Measurements from ENCODE around the gene PAM. TPM values are rescaled to one million over a fixed set of nuclear protein-coding genes. Genes with fewer than 3 reads are reported as not detected.

The PAM gene
- total and polyA plus RNA-seq, 2 of the 8 experiments (the other 6 are each of a cell fraction or from before 2014, with no cell fraction given), result 30.4 to 67.8 TPM

DNA sequence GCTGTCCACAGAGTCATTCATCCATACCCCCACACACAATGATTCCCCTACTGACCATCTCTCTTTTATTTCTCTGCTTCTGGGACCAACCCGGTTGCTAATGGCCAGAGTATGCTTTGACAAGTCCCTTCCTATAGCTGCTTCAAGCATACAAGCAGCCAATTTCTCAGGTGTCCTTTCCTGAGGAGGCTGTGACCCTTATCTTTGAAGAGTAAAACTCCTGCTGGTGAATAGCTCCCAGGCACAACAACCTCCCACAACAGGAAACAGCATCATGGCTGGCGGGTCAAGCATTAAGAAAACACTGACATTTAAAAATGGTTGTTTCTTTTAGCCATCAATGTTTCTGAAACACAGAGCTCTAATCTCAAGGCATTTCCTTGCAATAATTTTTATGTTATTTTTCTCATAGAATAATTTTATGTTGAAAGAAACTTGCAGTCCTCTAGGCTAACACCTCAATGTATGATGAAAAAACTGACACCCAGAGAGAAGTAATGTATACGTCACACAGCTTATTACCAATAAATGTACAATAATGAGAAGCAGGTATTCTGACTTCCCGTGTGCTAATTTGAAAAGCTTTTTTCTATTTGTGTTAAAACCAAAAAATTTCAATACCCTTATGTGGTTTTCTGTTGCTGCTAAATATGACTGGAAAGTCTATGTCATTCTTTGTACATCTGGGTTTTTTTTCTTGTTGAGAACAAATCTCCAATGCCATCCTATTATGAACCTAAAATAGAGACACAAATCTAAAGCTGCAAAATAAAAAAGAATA, 7.5 kb upstream of the PAM start:
- H2BK20ac ChIP-seq (ENCODE audit: low read length), result no peak overlapping the region
- no peak for DNase-seq (ENCODE audit: low read depth in 1 of 2, low spot score in 2 of 2)
- no peaks in the 10 kb centered on the region for H3K79me2 ChIP-seq (ENCODE audit: control insufficient read depth in 1 of 2, insufficient read depth in 2 of 2, low read length in 2 of 2)
- peaks cover 0 to 1% (median 0%) of the 10 kb centered on the region in 4 experiments; a peak in 1 of 7 replicates for H3K27me3 ChIP-seq (replicated peaks in 1 of 4; ENCODE audit: control insufficient read depth in 3 of 4, extremely low read depth in 1 of 4, insufficient read depth in 3 of 4, low read length in 3 of 4)
- no peak overlapping the region for H3K27ac ChIP-seq (ENCODE audit: low read depth, low read length)
- no peak overlapping the region for H2BK15ac ChIP-seq (ENCODE audit: low read length)
- H3K4me2 ChIP-seq (ENCODE audit: insufficient read depth in 1 of 2, low read depth in 2 of 2, low read length in 2 of 2), result no peak overlapping the region
- POLR2A ChIA-PET (ENCODE audit: partially characterized antibody), result interaction anchor here (0.7 kb wide), 1 partner anchor 13 kb away, joined by 3 read pairs; no protein-coding TSS in a partner anchor
- no peak overlapping the region for H3K56ac ChIP-seq (replicated peaks; ENCODE audit: insufficient read length, low read depth, low read length)
- H3K9me3 ChIP-seq (ENCODE audit: insufficient read depth in 2 of 2, low read depth in 1 of 2, low read length in 1 of 2), result no peaks in the 10 kb centered on the region
- H3K79me1 ChIP-seq (ENCODE audit: low read depth, low read length), result no peaks in the 10 kb centered on the region
- no peaks in the 10 kb centered on the region for H3K23me2 ChIP-seq (ENCODE audit: low read depth, low read length)
- H4K91ac ChIP-seq (replicated peaks; ENCODE audit: insufficient read length, low read length), result no peak overlapping the region
- no peak overlapping the region for H3K4me3 ChIP-seq (ENCODE audit: extremely low read depth in 1 of 4, insufficient read depth in 2 of 4, low read depth in 3 of 4, low read length in 4 of 4)
- H3K14ac ChIP-seq (ENCODE audit: insufficient read length), result no peak overlapping the region
- no peak overlapping the region for H4K5ac ChIP-seq (ENCODE audit: insufficient read length, low read depth, low read length)
- no peak overlapping the region for H2AK5ac ChIP-seq (ENCODE audit: low read depth, low read length)
- no peak for FAIRE-seq
- H2AFZ ChIP-seq (ENCODE audit: low read length), result no peak overlapping the region
- no peak overlapping the region for H2BK12ac ChIP-seq (ENCODE audit: low read depth, low read length)
- no peak overlapping the region for H3K23ac ChIP-seq (ENCODE audit: insufficient read length)
- WGBS, 2 experiments (ENCODE audit: extremely low coverage in 1 of 2, insufficient coverage in 1 of 2, insufficient read length in 1 of 2, insufficient replicate concordance in 2 of 2, low coverage in 1 of 2, low lambda C conversion rate in 2 of 2, missing lambda C conversion rate in 1 of 2), result 77% methylated on average over 4 of the region's 4 CpGs; no CpG with 5 or more reads in 1 of the 2 experiments
- H4K20me1 ChIP-seq (replicated peaks in 1 of 2; ENCODE audit: control insufficient read depth in 1 of 2, insufficient read depth in 2 of 2, low read length in 2 of 2), result no peaks in the 10 kb centered on the region
- H3K36me3 ChIP-seq (ENCODE audit: control insufficient read depth in 2 of 4, insufficient read depth in 4 of 4, low read length in 3 of 4), result no peaks in the 10 kb centered on the region
- H4K8ac ChIP-seq (ENCODE audit: extremely low read depth, insufficient read depth, low read length), result no peak overlapping the region
- H2BK5ac ChIP-seq (ENCODE audit: low read depth, low read length), result no peak overlapping the region
- no peak overlapping the region for H3K9ac ChIP-seq (replicated peaks in 1 of 4; ENCODE audit: extremely low read depth in 1 of 4, low read depth in 3 of 4, low read length in 3 of 4)
- no peak overlapping the region for H3K4ac ChIP-seq (replicated peaks; ENCODE audit: insufficient read length, low read depth, low read length)
- H3K18ac ChIP-seq (ENCODE audit: extremely low read depth, low read length), result no peak overlapping the region
- H3K4me1 ChIP-seq (replicated peaks in 1 of 4; ENCODE audit: control insufficient read depth in 3 of 4, insufficient read depth in 4 of 4, low read length in 3 of 4), result peaks cover 3 to 8% (median 7%) of the 10 kb centered on the region in 4 experiments; a peak in 4 of 7 replicates
- CTCF ChIA-PET (ENCODE audit: partially characterized antibody), result interaction anchor here (0.5 to 1.8 kb wide), 4 partner anchors 13 to 137 kb away, joined by 3 to 5 read pairs (median 4); no protein-coding TSS in a partner anchor
- no peak overlapping the region for H2BK120ac ChIP-seq (replicated peaks; ENCODE audit: low read depth, low read length)
- no peak for TF ChIP-seq SP4 (IDR thresholded peaks at IDR 0.05; ENCODE audit: low read length)
- no peak for TF ChIP-seq EGR1 (IDR thresholded peaks at IDR 0.05; ENCODE audit: borderline replicate concordance, low read depth, low read length)
- TF ChIP-seq RNF2 (IDR thresholded peaks at IDR 0.05; ENCODE audit: borderline replicate concordance, low read depth, low read length, missing control alignments, poor library complexity, severe bottlenecking), result no peak
- no peak for TF ChIP-seq CEBPB (IDR thresholded peaks at IDR 0.05; ENCODE audit: low read depth, low read length)
- no peak for TF ChIP-seq RXRA (IDR thresholded peaks at IDR 0.05; ENCODE audit: insufficient read depth, low read depth, low read length)
- no peak for TF ChIP-seq KDM1A (IDR thresholded peaks at IDR 0.05; ENCODE audit: borderline replicate concordance, low read length)
- no peak for TF ChIP-seq CTBP2 (IDR thresholded peaks at IDR 0.05; ENCODE audit: borderline replicate concordance, insufficient read depth, insufficient read length, low read length)
- no peak for TF ChIP-seq JUN (IDR thresholded peaks at IDR 0.05; ENCODE audit: low read depth, low read length)
- TF ChIP-seq TEAD4 (IDR thresholded peaks at IDR 0.05; ENCODE audit: low read depth, low read length), result no peak
- TF ChIP-seq BRCA1 (IDR thresholded peaks at IDR 0.05; ENCODE audit: low read depth, low read length), result no peak
- TF ChIP-seq, protein P1, sequence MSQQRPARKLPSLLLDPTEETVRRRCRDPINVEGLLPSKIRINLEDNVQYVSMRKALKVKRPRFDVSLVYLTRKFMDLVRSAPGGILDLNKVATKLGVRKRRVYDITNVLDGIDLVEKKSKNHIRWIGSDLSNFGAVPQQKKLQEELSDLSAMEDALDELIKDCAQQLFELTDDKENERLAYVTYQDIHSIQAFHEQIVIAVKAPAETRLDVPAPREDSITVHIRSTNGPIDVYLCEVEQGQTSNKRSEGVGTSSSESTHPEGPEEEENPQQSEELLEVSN (IDR thresholded peaks at IDR 0.05), result no peak
- no peak for TF ChIP-seq HDAC6 (IDR thresholded peaks at IDR 0.05; ENCODE audit: low read depth, low read length)

All from H1 (cell line).